WTC11 (cell line): ENCODE data around the gene GNG2. TPM values are rescaled to one million over a fixed set of nuclear protein-coding genes. Genes with fewer than 3 reads are reported as not detected.

ENCODE experiments used
- ATAC-seq: fragments of 200-7000 bp; cut with Tn5 transposase; 2 replicates; pipeline ENCODE4 v1.10.0; 2021; ENCODE audit warnings: mild to moderate bottlenecking, moderate library complexity
- CTCF ChIA-PET: fragments of 300-600 bp; sonication (Branson Sonifier 250); formaldehyde crosslinking; loops from one replicate; lab custom pipeline; 2021; ENCODE audit warnings: antibody characterized with exemption; lab: Charles Lee
- POLR2A ChIA-PET: fragments of 350-600 bp; sonication (Branson Sonifier 250); formaldehyde crosslinking; loops from one replicate; lab custom pipeline; 2021; ENCODE audit warnings: antibody characterized with exemption; lab: Charles Lee
- DNase-seq: peaks from one replicate; pipeline ENCODE4 v3.0.0; 2021; ENCODE audit warnings: low spot score
- H3K27ac Mint-ChIP-seq: 2 replicates; pipeline ENCODE4 v1.8.0; 2021; ENCODE audit warnings: mixed read lengths
- H3K27me3 Mint-ChIP-seq: 2 replicates; pipeline ENCODE4 v1.8.0; 2021; ENCODE audit warnings: low read depth, mild to moderate bottlenecking, moderate library complexity, mixed read lengths
- H3K36me3 Mint-ChIP-seq: 2 replicates; pipeline ENCODE4 v1.8.0; 2021; ENCODE audit warnings: mixed read lengths
- H3K4me1 Mint-ChIP-seq: 2 replicates; pipeline ENCODE4 v1.8.0; 2022; ENCODE audit warnings: mixed read lengths
- H3K4me3 Mint-ChIP-seq: 2 replicates; pipeline ENCODE4 v1.8.0; 2021; ENCODE audit warnings: mild to moderate bottlenecking, moderate library complexity, mixed read lengths
- H3K9me3 Mint-ChIP-seq: 2 replicates; pipeline ENCODE4 v1.8.0; 2021; ENCODE audit warnings: mixed read lengths
- CREM ChIP-seq: sonication (generic); formaldehyde crosslinking; IDR thresholded peaks from 2 replicates; pipeline ENCODE4 v1.8.1; 2022; ENCODE audit warnings: mild to moderate bottlenecking, missing genetic modification reagents, moderate library complexity
- FOXK1 ChIP-seq: sonication (generic); formaldehyde crosslinking; IDR thresholded peaks from 2 replicates; pipeline ENCODE4 v1.8.0; 2022; ENCODE audit warnings: mild to moderate bottlenecking, moderate library complexity, missing genetic modification reagents
- FOXP1 ChIP-seq: sonication (generic); formaldehyde crosslinking; IDR thresholded peaks from 2 replicates; pipeline ENCODE4 v1.8.0; 2022; ENCODE audit warnings: missing genetic modification reagents, mild to moderate bottlenecking, moderate library complexity, borderline replicate concordance
- GTF2I ChIP-seq: fragments of 250-450 bp; sonication (Bioruptor Pico); conservative IDR thresholded peaks from 2 replicates; pipeline ENCODE4 v1.4.0; 2021; ENCODE audit warnings: mild to moderate bottlenecking
- MXD4 ChIP-seq: fragments of 250-450 bp; sonication (Bioruptor Pico); IDR thresholded peaks from 2 replicates; pipeline ENCODE4 v1.8.0; 2021; ENCODE audit warnings: mild to moderate bottlenecking, moderate library complexity, borderline replicate concordance
- NFE2L1 ChIP-seq: sonication (generic); formaldehyde crosslinking; IDR thresholded peaks from 2 replicates; pipeline ENCODE4 v1.8.1; 2023; ENCODE audit warnings: missing genetic modification reagents
- NR2C2 ChIP-seq: sonication (generic); formaldehyde crosslinking; IDR thresholded peaks from 2 replicates; pipeline ENCODE4 v1.8.0; 2022; ENCODE audit warnings: mild to moderate bottlenecking, missing genetic modification reagents
- PRDM15 ChIP-seq: sonication (generic); formaldehyde crosslinking; IDR thresholded peaks from 2 replicates; pipeline ENCODE4 v1.8.0; 2022; ENCODE audit warnings: missing genetic modification reagents
- RORB ChIP-seq: fragments of 250-450 bp; sonication (Bioruptor Pico); IDR thresholded peaks from 2 replicates; pipeline ENCODE4 v1.9.0; 2021; ENCODE audit warnings: mild to moderate bottlenecking
- SMAD3 ChIP-seq: sonication (generic); formaldehyde crosslinking; IDR thresholded peaks from 2 replicates; pipeline ENCODE4 v1.8.0; 2022; ENCODE audit warnings: missing genetic modification reagents, mild to moderate bottlenecking, borderline replicate concordance
- SMAD4 ChIP-seq: sonication (generic); formaldehyde crosslinking; IDR thresholded peaks from 2 replicates; pipeline ENCODE4 v1.8.0; 2022; ENCODE audit warnings: mild to moderate bottlenecking, missing genetic modification reagents
- TP53 ChIP-seq: sonication (generic); formaldehyde crosslinking; IDR thresholded peaks from 2 replicates; pipeline ENCODE4 v1.8.1; 2023; ENCODE audit warnings: mild to moderate bottlenecking, missing genetic modification reagents
- USF1 ChIP-seq: sonication (generic); formaldehyde crosslinking; IDR thresholded peaks from 2 replicates; pipeline ENCODE4 v1.8.0; 2022; ENCODE audit warnings: mild to moderate bottlenecking, missing genetic modification reagents
- ZNF281 ChIP-seq: sonication (generic); formaldehyde crosslinking; IDR thresholded peaks from 2 replicates; pipeline ENCODE4 v1.8.0; 2023; ENCODE audit warnings: mild to moderate bottlenecking, missing genetic modification reagents
- ZNF532 ChIP-seq: fragments of 250-450 bp; sonication (Bioruptor Pico); IDR thresholded peaks from 2 replicates; pipeline ENCODE4 v1.9.0; 2021; ENCODE audit warnings: mild to moderate bottlenecking, borderline replicate concordance
- total RNA-seq: library from RNA; stranded (reverse); gene quantifications from 3 replicates; pipeline ENCODE4 v1.2.3, GENCODE V29; 2021

The GNG2 gene
- total RNA-seq, 1 experiment from 2014 or later: 10.7 TPM

GRCh38 chr14:51862860-51863259 is 2.4 kb downstream of the GNG2 start:
- ChIA-PET CTCF (no interaction called here), POLR2A (no interaction called here)
- no peaks in the 10 kb centered on the region for H3K36me3 Mint-ChIP-seq
- no peak for TF ChIP-seq CREM (CRISPR knock-in tag)
- TF ChIP-seq NR2C2 (CRISPR knock-in tag): no peak
- TF ChIP-seq MXD4 (CRISPR knock-in tag): no peak
- TF ChIP-seq GTF2I (CRISPR knock-in tag): no peak
- TF ChIP-seq TP53: no peak
- TF ChIP-seq SMAD3 (CRISPR knock-in tag): no peak
- TF ChIP-seq NFE2L1 (CRISPR knock-in tag): no peak
- TF ChIP-seq SMAD4 (CRISPR knock-in tag): no peak
- no peak for TF ChIP-seq ZNF532 (CRISPR knock-in tag)
- no peak for TF ChIP-seq ZNF281 (CRISPR knock-in tag)
- no peak for TF ChIP-seq USF1 (CRISPR knock-in tag)
- TF ChIP-seq FOXK1 (CRISPR knock-in tag): no peak
- TF ChIP-seq PRDM15 (CRISPR knock-in tag): no peak
- no peak overlapping the region for H3K4me3 Mint-ChIP-seq
- no peaks in the 10 kb centered on the region for H3K9me3 Mint-ChIP-seq
- ATAC-seq (no peak), DNase-seq (no peak)
- peaks cover 34% of the 10 kb centered on the region for H3K27me3 Mint-ChIP-seq
- H3K27ac Mint-ChIP-seq: no peak overlapping the region
- H3K4me1 Mint-ChIP-seq: peaks cover 53% of the 10 kb centered on the region

- H3K27ac Mint-ChIP-seq: no peak overlapping the region
- ChIA-PET CTCF (interaction anchor here (0.6 kb wide), 1 partner anchor 112 kb away, joined by 3 read pairs; no protein-coding TSS in a partner anchor), POLR2A (no interaction called here)
- no peak overlapping the region for H3K4me3 Mint-ChIP-seq
- DNase-seq (peak; percentile 32), ATAC-seq (peak; percentile 82)
- H3K4me1 Mint-ChIP-seq: peaks cover 29% of the 10 kb centered on the region
- peak; percentile 32; the same call in 1 of the 2 replicates for TF ChIP-seq RORB (CRISPR knock-in tag)
- TF ChIP-seq FOXP1: no peak
- no peaks in the 10 kb centered on the region for H3K36me3 Mint-ChIP-seq
- H3K27me3 Mint-ChIP-seq: peaks cover 24% of the 10 kb centered on the region
- no peaks in the 10 kb centered on the region for H3K9me3 Mint-ChIP-seq
Measured at GRCh38 chr14:51865953-51866747, 5.7 kb downstream of the GNG2 start.
